ENCODE results near the gene S1PR3. TPM values are rescaled to one million over a fixed set of nuclear protein-coding genes. Genes with fewer than 3 reads are reported as not detected.
"Not testable (repeated sequence)": the region's sequence is repeated elsewhere in the genome, so short reads cannot be mapped to it uniquely, and the experiment has no call there.

The S1PR3 gene
- total RNA-seq (20.5 and 23.1 TPM in 2 replicates), polyA plus RNA-seq (23.8 and 29.9 TPM in 2 replicates), polyA minus RNA-seq (ENCODE audit: low replicate concordance) (52.9 and 75.1 TPM in 2 replicates)
- polyA plus RNA-seq (2012), result 23.6 and 28.4 TPM in 2 replicates

DNA sequence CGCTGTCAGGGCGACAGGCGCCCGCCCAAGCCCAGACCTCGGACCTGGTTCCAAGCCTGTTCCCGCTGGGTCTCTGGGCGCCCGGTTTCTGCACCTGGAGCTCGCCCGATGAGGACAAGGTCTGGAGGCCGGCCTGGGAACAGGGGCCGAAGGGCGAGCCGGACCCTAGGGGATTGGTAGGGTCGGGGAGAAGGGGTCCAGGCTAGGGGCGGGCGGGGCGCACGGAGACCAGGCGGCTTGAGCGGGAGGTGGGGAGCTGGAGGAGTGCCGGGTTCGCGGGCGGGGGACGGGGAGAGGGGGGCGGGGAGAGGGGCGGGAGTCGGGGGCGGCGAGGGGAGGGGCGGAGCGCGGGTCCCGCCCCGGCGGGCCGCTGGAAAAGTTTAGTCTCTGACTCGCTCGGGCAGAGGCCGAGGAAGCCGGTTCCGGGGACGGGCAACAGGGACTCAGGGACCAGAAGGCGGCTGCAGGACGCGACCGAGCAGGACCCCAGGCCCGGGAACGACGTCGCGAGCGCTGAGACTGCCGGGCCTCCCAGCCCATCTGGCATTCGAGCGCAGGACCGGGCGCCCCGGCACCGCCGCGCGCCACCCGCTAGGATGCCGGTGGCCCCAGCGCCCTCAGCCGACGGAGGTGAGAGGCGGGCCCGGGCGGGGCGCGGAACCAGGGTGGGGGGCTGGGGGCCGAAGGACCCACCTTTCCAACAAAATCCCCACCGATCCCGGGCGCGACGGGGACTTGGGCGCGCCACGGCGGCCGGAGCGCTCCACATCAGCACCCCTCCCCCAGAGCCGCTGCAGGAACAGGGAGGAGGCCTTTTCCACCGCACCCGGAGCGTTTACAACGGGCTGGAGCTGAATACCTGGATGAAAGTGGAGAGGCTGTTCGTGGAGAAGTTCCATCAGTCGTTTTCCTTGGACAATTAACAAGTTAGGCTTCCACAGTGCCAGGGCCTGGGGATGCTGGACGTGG, at the start of gene S1PR3:
S1PR3 (plus strand) TSS at position 403 of the 969 bp plus-strand sequence. CDS start 9,733 bp downstream, outside the sequence.
- Histone ChIP-seq H3K4me1 (ENCODE audit: control insufficient read depth, extremely low read depth, insufficient read depth, low read length) (peaks cover 16% of the 10 kb centered on the region), H3K79me2 (ENCODE audit: control insufficient read depth, insufficient read depth, low read length) (peaks cover 25% of the 10 kb centered on the region), H3K27ac (ENCODE audit: insufficient read depth, low read length) (peak within 1 kb of the TSS; percentile 43), H4K20me1 (ENCODE audit: control insufficient read depth, extremely low read depth, insufficient read depth, low read length) (no peaks in the 10 kb centered on the region), H3K27me3 (ENCODE audit: control insufficient read depth, insufficient read depth, low read length) (no peaks in the 10 kb centered on the region), H3K36me3 (ENCODE audit: control insufficient read depth, insufficient read depth, low read length) (no peaks in the 10 kb centered on the region), H3K4me3 (replicated peaks in 1 of 4; ENCODE audit: control extremely low read depth in 1 of 4, insufficient read depth in 1 of 4, low read depth in 3 of 4, low read length in 4 of 4) (peak within 1 kb of the TSS; percentile 75 to 97 (median 84)), H2AFZ (ENCODE audit: low read length) (peak within 1 kb of the TSS; percentile 73), H3K9me3 (ENCODE audit: control insufficient read depth, insufficient read depth, low read depth, low read length) (no peaks in the 10 kb centered on the region), H3K9ac (ENCODE audit: insufficient read depth, low read length) (peak within 1 kb of the TSS; percentile 71), H3K4me2 (ENCODE audit: extremely low read depth, insufficient read depth, low read length) (peak within 1 kb of the TSS; percentile 87)
- DNase-seq (ENCODE audit: low read depth in 2 of 2), result peak; percentile 45 to 60
- TF ChIP-seq CTCF (conservative IDR thresholded peaks at IDR 0.05 in 1 of 2, IDR thresholded peaks at IDR 0.05 in 1 of 2; ENCODE audit: low read depth in 1 of 2, low read length in 2 of 2) (no peak), EZH2 (IDR thresholded peaks at IDR 0.05; ENCODE audit: low read length, missing control alignments) (no peak)

- not testable (repeated sequence) for DNase-seq (ENCODE audit: low read depth in 2 of 2); H3K27me3 ChIP-seq (ENCODE audit: control insufficient read depth, insufficient read depth, low read length); H3K4me2 ChIP-seq (ENCODE audit: extremely low read depth, insufficient read depth, low read length); H3K79me2 ChIP-seq (ENCODE audit: control insufficient read depth, insufficient read depth, low read length); H2AFZ ChIP-seq (ENCODE audit: low read length); H3K27ac ChIP-seq (ENCODE audit: insufficient read depth, low read length); H3K4me3 ChIP-seq (replicated peaks in 1 of 4; ENCODE audit: control extremely low read depth in 1 of 4, insufficient read depth in 1 of 4, low read depth in 3 of 4, low read length in 4 of 4); H4K20me1 ChIP-seq (ENCODE audit: control insufficient read depth, extremely low read depth, insufficient read depth, low read length); H3K9me3 ChIP-seq (ENCODE audit: control insufficient read depth, insufficient read depth, low read depth, low read length); H3K36me3 ChIP-seq (ENCODE audit: control insufficient read depth, insufficient read depth, low read length); H3K9ac ChIP-seq (ENCODE audit: insufficient read depth, low read length); H3K4me1 ChIP-seq (ENCODE audit: control insufficient read depth, extremely low read depth, insufficient read depth, low read length)
These were observed 49.7 kb upstream of the S1PR3 start for GRCh38 chr9:88941586-88941985.

- H3K4me2 ChIP-seq (ENCODE audit: extremely low read depth, insufficient read depth, low read length), result no peak overlapping the region
- TF ChIP-seq CTCF (conservative IDR thresholded peaks at IDR 0.05 in 1 of 2, IDR thresholded peaks at IDR 0.05 in 1 of 2; ENCODE audit: low read depth in 1 of 2, low read length in 2 of 2) (no peak), EZH2 (IDR thresholded peaks at IDR 0.05; ENCODE audit: low read length, missing control alignments) (no peak)
These were observed 48.9 kb upstream of the S1PR3 start for GRCh38 chr9:88942411-88942810.

More at GRCh38 chr9:88942411-88942810, 48.9 kb upstream of the S1PR3 start:
- Histone ChIP-seq H3K79me2 (ENCODE audit: control insufficient read depth, insufficient read depth, low read length) (no peaks in the 10 kb centered on the region), H3K9ac (ENCODE audit: insufficient read depth, low read length) (no peak overlapping the region), H3K36me3 (ENCODE audit: control insufficient read depth, insufficient read depth, low read length) (no peaks in the 10 kb centered on the region), H4K20me1 (ENCODE audit: control insufficient read depth, extremely low read depth, insufficient read depth, low read length) (no peaks in the 10 kb centered on the region), H3K9me3 (ENCODE audit: control insufficient read depth, insufficient read depth, low read depth, low read length) (no peaks in the 10 kb centered on the region), H3K27me3 (ENCODE audit: control insufficient read depth, insufficient read depth, low read length) (no peaks in the 10 kb centered on the region), H3K27ac (ENCODE audit: insufficient read depth, low read length) (no peak overlapping the region), H3K4me1 (ENCODE audit: control insufficient read depth, extremely low read depth, insufficient read depth, low read length) (no peaks in the 10 kb centered on the region), H3K4me3 (replicated peaks in 1 of 4; ENCODE audit: control extremely low read depth in 1 of 4, insufficient read depth in 1 of 4, low read depth in 3 of 4, low read length in 4 of 4) (no peak overlapping the region), H2AFZ (ENCODE audit: low read length) (no peak overlapping the region)
- DNase-seq (ENCODE audit: low read depth in 2 of 2), result no peak
